Suppressor macrophage (primary cell): ENCODE results near the gene ACBD5.

Source experiments
- DNase-seq, 4 experiments: peaks; one replicate each; pipeline ENCODE4 v3.0.0-alpha.2; 2020 to 2022

The ACBD5 gene

DNA sequence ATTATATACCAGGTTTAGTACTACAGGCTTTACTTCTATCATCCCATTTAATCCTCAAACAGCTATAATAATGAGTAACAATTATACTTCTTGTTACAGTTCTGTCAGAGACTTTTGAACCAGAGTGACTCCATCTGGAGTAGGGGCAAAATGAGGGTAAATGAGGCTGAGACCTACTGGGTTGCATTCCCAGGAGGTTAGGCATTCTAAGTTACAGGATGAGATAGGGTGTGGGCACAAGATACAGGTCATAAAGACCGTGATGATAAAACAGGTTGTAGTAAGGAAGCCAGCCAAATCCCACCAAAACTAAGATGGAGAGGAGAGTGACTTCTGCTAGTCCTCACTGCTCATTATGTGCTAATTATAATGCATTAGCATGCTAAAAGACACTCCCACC, 90.3 kb downstream of the ACBD5 start:
- no peak for DNase-seq

DNA sequence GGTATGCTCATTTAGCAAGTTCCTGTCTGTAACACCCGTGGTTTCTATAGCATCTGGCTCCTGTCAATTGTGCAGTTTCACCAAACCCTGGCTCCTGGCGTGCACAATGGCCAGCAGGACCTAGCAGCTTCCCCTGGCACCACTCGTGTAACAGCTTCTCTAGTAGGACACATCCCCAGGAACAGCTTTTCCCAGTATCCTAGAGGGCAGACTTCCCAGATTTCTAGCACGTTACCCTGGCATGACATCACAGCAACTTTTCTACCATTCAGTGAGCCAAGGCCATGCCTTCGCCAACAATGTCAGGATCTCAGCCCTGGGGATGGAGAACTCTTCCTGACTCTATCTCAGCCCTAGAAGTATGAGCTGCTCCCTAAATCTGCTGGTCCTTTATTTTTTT, 92.9 kb downstream of the ACBD5 start:
- DNase-seq: no peak

DNA sequence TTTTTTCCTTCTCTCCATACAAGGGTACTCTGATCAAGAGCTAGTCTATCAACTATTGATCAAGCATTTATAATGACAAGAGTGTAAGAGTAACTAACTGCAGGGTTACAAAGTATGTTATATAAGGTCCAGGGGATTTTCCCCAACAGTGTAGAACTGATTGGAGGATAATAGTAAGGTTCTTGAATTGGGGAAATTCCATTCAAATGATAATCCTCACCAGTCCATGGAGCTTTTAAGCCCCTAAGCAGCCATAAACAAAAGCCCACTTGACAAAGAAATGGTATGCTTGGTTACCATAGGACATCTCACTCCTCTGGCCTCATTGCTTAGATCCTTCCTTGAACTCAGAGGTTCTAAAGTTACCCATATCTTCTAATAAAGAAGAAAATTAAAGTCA, 94.7 kb downstream of the ACBD5 start:
- no peak for DNase-seq
